H9 (cell line): ENCODE results near the gene CENPO. TPM values are rescaled to one million over a fixed set of nuclear protein-coding genes. Genes with fewer than 3 reads are reported as not detected.

ENCODE experiments used
- DNase-seq: peaks from one replicate; pipeline ENCODE4 v3.0.0-alpha.2; 2017
- H2AFZ ChIP-seq: one replicate; pipeline ENCODE4 v1.6.1; 2013; ENCODE audit warnings: mild to moderate bottlenecking, low read length, control low read depth, moderate library complexity
- H2AK5ac ChIP-seq: 2 replicates; pipeline ENCODE4 v1.6.1; 2013; ENCODE audit warnings: low read length, control low read depth, mixed read lengths; ENCODE audit not compliant: insufficient read length
- H2BK120ac ChIP-seq: one replicate; pipeline ENCODE4 v1.6.1; 2013; ENCODE audit warnings: low read depth, mild to moderate bottlenecking, low read length, control low read depth, inconsistent platforms; ENCODE audit not compliant: poor library complexity, severe bottlenecking
- H2BK12ac ChIP-seq: 2 replicates; pipeline ENCODE4 v1.6.1; 2013; ENCODE audit warnings: low read length, control low read depth, mixed read lengths, low read depth; ENCODE audit not compliant: insufficient read length
- H2BK15ac ChIP-seq: 2 replicates; pipeline ENCODE4 v1.6.1; 2013; ENCODE audit warnings: low read depth, low read length, control low read depth
- H2BK20ac ChIP-seq: one replicate; pipeline ENCODE4 v1.6.1; 2013; ENCODE audit warnings: low read depth, mild to moderate bottlenecking, low read length, control low read depth, inconsistent platforms; ENCODE audit not compliant: poor library complexity, severe bottlenecking
- H2BK5ac ChIP-seq: 2 replicates; pipeline ENCODE4 v1.6.1; 2013; ENCODE audit warnings: low read length, control low read depth, mixed read lengths; ENCODE audit not compliant: insufficient read length
- H3K14ac ChIP-seq: 2 replicates; pipeline ENCODE4 v1.6.1; 2013; ENCODE audit warnings: low read length, control low read depth; ENCODE audit not compliant: insufficient read depth
- H3K18ac ChIP-seq: 2 replicates; pipeline ENCODE4 v1.6.1; 2013; ENCODE audit warnings: low read depth, mild to moderate bottlenecking, mixed read lengths, low read length, control low read depth; ENCODE audit not compliant: insufficient read length
- H3K23ac ChIP-seq: 2 replicates; pipeline ENCODE4 v1.6.1; 2013; ENCODE audit warnings: low read length, control low read depth, mixed read lengths, low read depth; ENCODE audit not compliant: insufficient read length
- H3K23me2 ChIP-seq: 2 replicates; pipeline ENCODE4 v1.6.1; 2013; ENCODE audit warnings: low read depth, mild to moderate bottlenecking, mixed read lengths, low read length, control low read depth; ENCODE audit not compliant: insufficient read length, poor library complexity, severe bottlenecking
- H3K27ac ChIP-seq: 2 replicates; pipeline ENCODE4 v1.5.1; 2013; ENCODE audit warnings: low read length, control low read depth, mixed read lengths, low read depth; ENCODE audit not compliant: insufficient read length
- H3K27me3 ChIP-seq: 2 replicates; pipeline ENCODE4 v1.6.1; 2013; ENCODE audit warnings: low read length, control low read depth, inconsistent platforms; ENCODE audit not compliant: insufficient read depth
- H3K4ac ChIP-seq: 2 replicates; pipeline ENCODE4 v1.6.1; 2013; ENCODE audit warnings: low read depth, mild to moderate bottlenecking, control low read depth, inconsistent platforms, low read length, moderate library complexity
- H3K4me1 ChIP-seq: 2 replicates; pipeline ENCODE4 v1.6.1; 2013; ENCODE audit warnings: low read length, control low read depth, inconsistent platforms; ENCODE audit not compliant: insufficient read depth
- H3K4me2 ChIP-seq: 2 replicates; pipeline ENCODE4 v1.6.1; 2013; ENCODE audit warnings: low read length, control low read depth, mixed read lengths; ENCODE audit not compliant: insufficient read length, insufficient read depth
- H3K56ac ChIP-seq: 2 replicates; pipeline ENCODE4 v1.6.1; 2013; ENCODE audit warnings: low read depth, mild to moderate bottlenecking, mixed read lengths, low read length, control low read depth; ENCODE audit not compliant: insufficient read length
- H3K79me1 ChIP-seq: 2 replicates; pipeline ENCODE4 v1.6.1; 2013; ENCODE audit warnings: low read depth, mild to moderate bottlenecking, moderate library complexity, low read length, control low read depth, inconsistent platforms; ENCODE audit not compliant: insufficient read depth, poor library complexity, severe bottlenecking
- H3K79me2 ChIP-seq: 2 replicates; pipeline ENCODE4 v1.6.1; 2013; ENCODE audit warnings: low read length, control low read depth, inconsistent platforms; ENCODE audit not compliant: insufficient read depth
- H3K9ac ChIP-seq: 2 replicates; pipeline ENCODE4 v1.6.1; 2013; ENCODE audit warnings: low read length, control low read depth, mixed read lengths; ENCODE audit not compliant: insufficient read length; ENCODE audit errors: extremely low read depth
- H3K9me3 ChIP-seq: one replicate; pipeline ENCODE4 v1.6.1; 2013; ENCODE audit warnings: low read depth, low read length, inconsistent platforms; ENCODE audit not compliant: control insufficient read depth
- H3T11ph ChIP-seq: one replicate; pipeline ENCODE4 v1.6.1; 2013; ENCODE audit warnings: mild to moderate bottlenecking, low read length, control low read depth, inconsistent platforms
- H4K20me1 ChIP-seq: one replicate; pipeline ENCODE4 v1.6.1; 2013; ENCODE audit not compliant: control insufficient read depth, insufficient read length, insufficient read depth
- H4K5ac ChIP-seq: 2 replicates; pipeline ENCODE4 v1.6.1; 2013; ENCODE audit warnings: low read depth, mild to moderate bottlenecking, mixed read lengths, low read length, control low read depth; ENCODE audit not compliant: insufficient read length
- H4K8ac ChIP-seq: replicated peaks from 2 replicates; pipeline ENCODE4 v1.6.1; 2013; ENCODE audit warnings: low read length, control low read depth, mixed read lengths, low read depth; ENCODE audit not compliant: insufficient read length
- H4K91ac ChIP-seq: 2 replicates; pipeline ENCODE4 v1.6.1; 2013; ENCODE audit warnings: low read depth, mild to moderate bottlenecking, moderate library complexity, mixed read lengths, low read length, control low read depth; ENCODE audit not compliant: insufficient read length
- H3K27ac Mint-ChIP-seq, 3 experiments: 2 replicates in 2 of 3; 3 replicates in 1 of 3; pipeline ENCODE4 v1.8.0; 2020 to 2021; ENCODE audit warnings: mixed read lengths in 3 of 3, mild to moderate bottlenecking in 1 of 3, moderate library complexity in 1 of 3
- H3K27me3 Mint-ChIP-seq: 2 replicates; pipeline ENCODE4 v1.8.0; 2021; ENCODE audit warnings: low read depth, mild to moderate bottlenecking, moderate library complexity, mixed read lengths
- H3K36me3 Mint-ChIP-seq, 3 experiments: 2 replicates in 2 of 3; 3 replicates in 1 of 3; pipeline ENCODE4 v1.8.0; 2020 to 2021; ENCODE audit warnings: low read depth in 3 of 3, mixed read lengths in 3 of 3; ENCODE audit not compliant: insufficient read depth in 1 of 3
- H3K4me1 Mint-ChIP-seq, 2 experiments: 2 replicates each; pipeline ENCODE4 v1.8.0; 2020; ENCODE audit warnings: mixed read lengths in 2 of 2
- H3K4me3 Mint-ChIP-seq, 2 experiments: 2 replicates in 1 of 2; 3 replicates in 1 of 2; pipeline ENCODE4 v1.8.0; 2020 to 2021; ENCODE audit warnings: mild to moderate bottlenecking in 2 of 2, mixed read lengths in 2 of 2, moderate library complexity in 1 of 2
- H3K9me3 Mint-ChIP-seq, 2 experiments: 2 replicates in 1 of 2; 3 replicates in 1 of 2; pipeline ENCODE4 v1.8.0; 2020; ENCODE audit warnings: mild to moderate bottlenecking in 2 of 2, mixed read lengths in 2 of 2, moderate library complexity in 1 of 2
- WGBS: extraction: QIAGEN DNeasy Blood & Tissue Kit; methylation state at CpG from one replicate; pipeline ENCODE4 v1.1.7; 2013; ENCODE audit warnings: missing lambda C conversion rate, low lambda C conversion rate, mixed read lengths; ENCODE audit not compliant: insufficient read length; ENCODE audit errors: extremely low coverage; 5-methylcytosine and 5-hydroxymethylcytosine counted together
- total RNA-seq: library from RNA; stranded (reverse); gene quantifications from 2 replicates; pipeline ENCODE4 v1.2.1, GENCODE V29; 2021
- TF ChIP-seq, protein P1 (sequence below): fragments of 200-600 bp; sonication (generic); conservative IDR thresholded peaks from 3 replicates; pipeline ENCODE4 v1.8.0; 2021; ENCODE audit warnings: antibody characterized with exemption, mild to moderate bottlenecking

The CENPO gene
- total RNA-seq, 1 experiment from 2014 or later, result 49.5 TPM

DNA sequence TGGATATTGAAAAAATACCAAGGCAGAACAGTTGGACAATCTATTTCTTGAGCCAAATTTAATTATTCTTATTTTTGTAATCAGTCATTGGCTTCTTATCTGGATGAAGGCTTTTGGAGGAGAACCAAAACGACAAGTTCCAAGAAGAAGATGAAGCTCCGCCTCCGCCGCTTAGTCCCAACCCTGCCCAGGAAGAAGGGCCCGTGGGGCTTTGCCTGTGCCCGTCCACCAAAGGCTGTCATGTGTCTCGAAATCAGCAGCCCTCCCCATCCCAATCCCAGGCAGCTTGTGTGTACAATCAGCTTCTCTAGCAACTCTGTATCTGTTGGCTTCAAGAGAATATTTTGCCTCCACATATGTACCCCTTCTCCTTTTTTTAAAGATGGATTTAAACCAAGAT, 24.6 kb upstream of the CENPO start:
- TF ChIP-seq, protein P1, sequence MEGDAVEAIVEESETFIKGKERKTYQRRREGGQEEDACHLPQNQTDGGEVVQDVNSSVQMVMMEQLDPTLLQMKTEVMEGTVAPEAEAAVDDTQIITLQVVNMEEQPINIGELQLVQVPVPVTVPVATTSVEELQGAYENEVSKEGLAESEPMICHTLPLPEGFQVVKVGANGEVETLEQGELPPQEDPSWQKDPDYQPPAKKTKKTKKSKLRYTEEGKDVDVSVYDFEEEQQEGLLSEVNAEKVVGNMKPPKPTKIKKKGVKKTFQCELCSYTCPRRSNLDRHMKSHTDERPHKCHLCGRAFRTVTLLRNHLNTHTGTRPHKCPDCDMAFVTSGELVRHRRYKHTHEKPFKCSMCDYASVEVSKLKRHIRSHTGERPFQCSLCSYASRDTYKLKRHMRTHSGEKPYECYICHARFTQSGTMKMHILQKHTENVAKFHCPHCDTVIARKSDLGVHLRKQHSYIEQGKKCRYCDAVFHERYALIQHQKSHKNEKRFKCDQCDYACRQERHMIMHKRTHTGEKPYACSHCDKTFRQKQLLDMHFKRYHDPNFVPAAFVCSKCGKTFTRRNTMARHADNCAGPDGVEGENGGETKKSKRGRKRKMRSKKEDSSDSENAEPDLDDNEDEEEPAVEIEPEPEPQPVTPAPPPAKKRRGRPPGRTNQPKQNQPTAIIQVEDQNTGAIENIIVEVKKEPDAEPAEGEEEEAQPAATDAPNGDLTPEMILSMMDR, result no peak
- peaks cover 8 to 11% of the 10 kb centered on the region in 2 experiments for H3K4me1 Mint-ChIP-seq
- no peak overlapping the region for H3T11ph ChIP-seq
- no peak overlapping the region for H2AK5ac ChIP-seq
- H3K4ac ChIP-seq, result no peak overlapping the region
- no peak overlapping the region for H3K23ac ChIP-seq
- H3K9me3 Mint-ChIP-seq, result peaks cover 0 to 3% of the 10 kb centered on the region in 2 experiments; a peak in 1 of 5 replicates
- no peaks in the 10 kb centered on the region; the same call in 1 of the 2 replicates for H3K27me3 Mint-ChIP-seq
- H3K9ac ChIP-seq, result no peak overlapping the region
- H3K4me2 ChIP-seq, result no peak overlapping the region
- H2BK20ac ChIP-seq, result no peak overlapping the region
- H2BK120ac ChIP-seq, result no peak overlapping the region
- no peaks in the 10 kb centered on the region for H3K23me2 ChIP-seq
- H3K4me3 Mint-ChIP-seq, result no peak overlapping the region
- no peak overlapping the region for H4K91ac ChIP-seq
- H4K5ac ChIP-seq, result no peak overlapping the region
- H4K20me1 ChIP-seq, result no peaks in the 10 kb centered on the region
- no peak overlapping the region for H3K18ac ChIP-seq
- peak; percentile 44 for DNase-seq
- H2BK5ac ChIP-seq, result no peak overlapping the region
- H3K27ac ChIP-seq, result no peak overlapping the region
- WGBS, result no CpG with 5 or more reads among the region's 7 CpGs
- no peak overlapping the region for H3K56ac ChIP-seq
- no peak overlapping the region for H2AFZ ChIP-seq
- H3K27ac Mint-ChIP-seq, result no peak overlapping the region
- peaks cover 7 to 19% (median 17%) of the 10 kb centered on the region in 3 experiments for H3K36me3 Mint-ChIP-seq
- no peaks in the 10 kb centered on the region for H3K9me3 ChIP-seq
- no peak overlapping the region for H2BK12ac ChIP-seq
- H3K14ac ChIP-seq, result no peak overlapping the region
- H2BK15ac ChIP-seq, result no peak overlapping the region
- no peaks in the 10 kb centered on the region for H3K27me3 ChIP-seq
- H3K79me1 ChIP-seq, result no peaks in the 10 kb centered on the region
- no peaks in the 10 kb centered on the region for H3K4me1 ChIP-seq
- H4K8ac ChIP-seq, result no peak overlapping the region
- H3K79me2 ChIP-seq, result no peaks in the 10 kb centered on the region
